ENCODE results near the gene EXOG.
A peak's percentile ranks its signal among the peaks of the same experiment; 100 is the strongest.

Gene EXOG

GRCh38 chr3:38565339-38566214 lies 69.4 kb downstream of the EXOG start:
- DNase-seq, result no peak

GRCh38 chr3:38566215-38566528 lies 70.0 kb downstream of the EXOG start:
- no peak for DNase-seq

- peak; percentile 12 for DNase-seq
Observed at GRCh38 chr3:38566794-38567193, 70.7 kb downstream of the EXOG start.

DNA sequence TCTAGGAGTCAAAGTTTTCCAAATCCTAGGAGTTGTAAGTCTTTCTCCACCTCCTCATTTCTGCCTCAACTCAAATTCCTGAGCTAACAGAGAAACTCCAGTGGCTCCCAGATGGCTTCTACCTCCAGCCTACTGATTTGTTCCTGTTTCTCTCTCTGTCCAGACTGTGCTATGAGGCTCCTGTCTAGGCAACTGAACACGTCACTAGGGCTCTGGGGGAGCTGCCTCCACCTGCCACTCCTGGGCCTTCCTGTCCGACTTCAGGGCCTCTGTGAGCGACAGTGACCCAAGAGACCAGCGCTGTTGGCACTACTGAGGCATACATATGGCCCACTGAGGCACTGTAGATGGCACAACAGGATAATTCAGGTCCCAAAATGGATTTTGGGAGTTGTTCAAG lies 71.4 kb downstream of the EXOG start:
- DNase-seq, result no peak

DNA sequence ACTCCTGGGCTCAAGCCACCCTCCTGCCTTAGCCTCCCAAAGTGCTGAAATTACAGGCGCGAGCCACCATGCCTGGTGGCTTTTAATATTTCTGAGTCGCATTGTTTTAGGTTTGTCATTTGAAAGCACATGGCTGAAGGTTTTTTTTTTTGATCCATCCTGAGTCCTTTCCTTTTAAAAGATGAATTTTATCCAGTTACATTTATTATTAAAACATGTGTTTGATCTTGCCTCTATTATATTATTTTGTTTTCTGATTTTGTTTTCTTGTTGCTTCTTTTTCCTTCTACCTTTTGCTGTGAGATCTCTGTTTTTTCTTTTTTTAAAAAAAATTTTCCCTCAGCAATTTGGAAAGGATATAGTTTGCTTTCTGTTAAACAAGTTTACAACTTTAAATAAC lies 77.0 kb downstream of the EXOG start:
- DNase-seq, result no peak

- no peak for DNase-seq
Observed at GRCh38 chr3:38573556-38573955, 77.4 kb downstream of the EXOG start.

DNA sequence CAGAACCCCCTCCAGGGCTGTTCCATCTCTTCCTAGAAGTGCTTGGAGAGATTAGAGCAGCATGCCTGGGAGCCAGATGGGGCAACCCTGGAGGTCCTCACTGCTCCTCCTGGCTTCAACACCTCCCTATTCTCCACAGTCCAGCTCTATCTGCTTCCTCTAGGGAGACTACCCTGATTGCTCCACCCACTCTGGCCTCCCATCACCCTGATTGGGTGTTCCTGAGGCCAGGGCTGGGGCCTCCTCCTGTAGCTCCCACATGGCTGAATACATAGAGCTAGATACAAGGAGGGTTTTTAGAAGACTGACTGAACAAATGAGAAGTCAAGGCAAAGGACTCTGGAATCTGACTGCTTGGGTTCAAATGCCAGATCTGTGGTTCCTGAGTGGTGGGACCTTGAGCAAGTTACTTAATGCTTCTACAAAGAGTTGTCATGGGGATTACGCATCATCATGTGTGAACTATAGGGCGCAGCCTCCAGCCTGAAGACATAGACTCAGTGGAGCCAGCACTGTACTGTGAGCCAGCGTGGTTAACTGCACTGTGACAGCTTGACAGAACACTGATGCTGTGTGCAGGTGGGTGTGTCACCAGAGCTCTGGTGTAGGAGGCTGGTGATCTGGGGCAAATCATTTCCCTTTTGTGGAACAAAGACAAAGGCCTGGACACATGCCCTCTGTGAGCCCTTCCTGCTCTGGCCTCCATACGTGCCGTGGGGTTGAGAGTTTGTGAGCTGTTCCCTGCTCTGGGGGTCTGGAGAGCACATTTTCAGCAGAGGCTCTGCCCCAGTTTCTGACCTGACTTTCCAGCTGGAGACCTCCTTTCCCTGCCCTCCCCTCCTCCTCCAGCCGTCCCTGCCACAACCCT lies 78.5 kb downstream of the EXOG start:
- DNase-seq, result peak; percentile 32

DNA sequence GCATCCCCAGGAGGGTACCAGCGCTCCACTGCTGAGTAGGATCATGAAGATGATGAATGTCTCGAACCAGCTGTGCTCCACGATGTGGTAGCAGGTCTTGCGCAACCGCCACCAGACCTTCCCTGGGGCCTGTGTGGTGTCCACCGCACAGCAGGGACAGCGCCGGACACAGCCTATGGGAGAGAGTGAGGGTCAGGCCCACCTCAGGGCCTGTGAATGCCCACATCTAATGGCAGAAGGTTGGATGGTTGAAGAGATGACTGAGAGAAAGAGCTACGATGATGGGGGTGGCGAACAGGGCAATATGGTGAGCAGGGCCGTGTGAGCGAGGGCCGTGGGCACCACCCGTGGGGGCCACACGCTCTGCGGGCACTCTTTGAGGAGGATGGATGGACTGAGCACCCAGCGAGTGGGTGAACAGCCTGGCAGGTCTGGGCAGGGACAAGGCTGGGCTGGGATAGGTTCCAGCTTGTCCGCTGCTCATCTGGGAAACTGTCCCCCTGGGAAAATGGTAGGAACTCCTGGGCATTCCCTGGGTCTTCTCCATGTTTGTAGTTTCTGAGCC lies 79.2 kb downstream of the EXOG start:
- DNase-seq, result peak; percentile 7
